ENCODE data around the gene IQSEC1.

DNA sequence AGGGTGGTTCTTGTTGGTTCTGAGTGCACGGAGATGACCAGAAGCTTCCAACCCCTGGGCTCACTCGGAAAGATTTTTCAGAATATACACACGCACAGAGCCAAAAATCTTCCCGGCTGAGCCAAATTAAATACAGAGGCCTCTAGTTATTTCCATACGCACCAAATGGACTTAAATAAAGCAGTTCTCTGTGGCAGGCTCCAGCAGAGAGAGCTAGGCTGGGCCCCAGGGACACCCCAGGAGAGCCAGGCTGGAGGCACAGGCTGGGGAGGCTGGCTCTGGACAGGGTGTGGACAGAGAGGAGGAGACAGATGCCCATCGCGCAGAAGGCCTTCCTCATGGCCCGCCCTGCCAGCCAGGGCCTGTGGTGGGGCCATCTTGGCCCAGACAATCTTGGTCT, 115.9 kb downstream of the IQSEC1 start:
- TF ChIP-seq TCF7L2 (IDR thresholded peaks at IDR 0.05; ENCODE audit: borderline replicate concordance, extremely low read depth, insufficient read depth, insufficient read length) (no peak), EZH2 (IDR thresholded peaks at IDR 0.05) (no peak), ZNF274 (IDR thresholded peaks at IDR 0.05; ENCODE audit: low read depth, low read length) (no peak), ZFX (IDR thresholded peaks at IDR 0.05) (no peak), POLR2A (IDR thresholded peaks at IDR 0.05; ENCODE audit: borderline replicate concordance, extremely low read depth, insufficient read depth, insufficient read length) (no peak), POLR2AphosphoS5 (IDR thresholded peaks at IDR 0.05; ENCODE audit: low read depth, low read length) (no peak), SIN3A (IDR thresholded peaks at IDR 0.05; ENCODE audit: low read depth) (no peak)
- TF ChIP-seq, protein P1, sequence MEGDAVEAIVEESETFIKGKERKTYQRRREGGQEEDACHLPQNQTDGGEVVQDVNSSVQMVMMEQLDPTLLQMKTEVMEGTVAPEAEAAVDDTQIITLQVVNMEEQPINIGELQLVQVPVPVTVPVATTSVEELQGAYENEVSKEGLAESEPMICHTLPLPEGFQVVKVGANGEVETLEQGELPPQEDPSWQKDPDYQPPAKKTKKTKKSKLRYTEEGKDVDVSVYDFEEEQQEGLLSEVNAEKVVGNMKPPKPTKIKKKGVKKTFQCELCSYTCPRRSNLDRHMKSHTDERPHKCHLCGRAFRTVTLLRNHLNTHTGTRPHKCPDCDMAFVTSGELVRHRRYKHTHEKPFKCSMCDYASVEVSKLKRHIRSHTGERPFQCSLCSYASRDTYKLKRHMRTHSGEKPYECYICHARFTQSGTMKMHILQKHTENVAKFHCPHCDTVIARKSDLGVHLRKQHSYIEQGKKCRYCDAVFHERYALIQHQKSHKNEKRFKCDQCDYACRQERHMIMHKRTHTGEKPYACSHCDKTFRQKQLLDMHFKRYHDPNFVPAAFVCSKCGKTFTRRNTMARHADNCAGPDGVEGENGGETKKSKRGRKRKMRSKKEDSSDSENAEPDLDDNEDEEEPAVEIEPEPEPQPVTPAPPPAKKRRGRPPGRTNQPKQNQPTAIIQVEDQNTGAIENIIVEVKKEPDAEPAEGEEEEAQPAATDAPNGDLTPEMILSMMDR (IDR thresholded peaks at IDR 0.05 in 2 of 3, conservative IDR thresholded peaks at IDR 0.05 in 1 of 3; ENCODE audit: borderline replicate concordance in 1 of 3, insufficient read depth in 1 of 3, low read depth in 2 of 3, low read length in 2 of 3) = no peak
